Measurements from ENCODE around the gene PIGBOS1. TPM values are rescaled to one million over a fixed set of nuclear protein-coding genes. Genes with fewer than 3 reads are reported as not detected.

Gene PIGBOS1
- 6.6 and 15.5 TPM in 2 replicates for total RNA-seq

GRCh38 chr15:55318588-55319494 is at the start of gene PIGBOS1, which contains the start of gene PIGB:
TSS of gene PIGBOS1 (minus strand) at chr15:55319123. CDS start at chr15:55317792, 1,331 bp downstream.
TSS of gene PIGB (plus strand) at chr15:55319222. CDS start at chr15:55319251, 29 bp downstream.

GRCh38 chr15:55289746-55290527 is 29.0 kb downstream of the PIGBOS1 start, which contains the start of gene RAB27A:
TSS of gene RAB27A (minus strand) at chr15:55289813. CDS start at chr15:55234934, 54,879 bp downstream.

Other genes starting within 250 kb of the PIGBOS1 start
- 72.4 and 92.6 TPM in 2 replicates for gene RSL24D1, start 122.2 kb downstream of the PIGBOS1 start, total RNA-seq
- 5.4 and 11.6 TPM in 2 replicates for gene RAB27A, start 29.3 kb downstream of the PIGBOS1 start, total RNA-seq
- 8.2 and 10.4 TPM in 2 replicates for gene PIGB, start 99 bp upstream of the PIGBOS1 start, total RNA-seq
- gene CCPG1, start 89.2 kb upstream of the PIGBOS1 start, total RNA-seq: 11.1 and 12.3 TPM in 2 replicates
- gene PIERCE2, start 89.4 kb upstream of the PIGBOS1 start, total RNA-seq: 2.4 and 3.4 TPM in 2 replicates
- gene DNAAF4, start 189.1 kb upstream of the PIGBOS1 start, total RNA-seq: 0.50 and 0.74 TPM in 2 replicates

Measured in bronchus fibroblast of lung (primary cell).